ENCODE data around the gene DUS4L.

DNA sequence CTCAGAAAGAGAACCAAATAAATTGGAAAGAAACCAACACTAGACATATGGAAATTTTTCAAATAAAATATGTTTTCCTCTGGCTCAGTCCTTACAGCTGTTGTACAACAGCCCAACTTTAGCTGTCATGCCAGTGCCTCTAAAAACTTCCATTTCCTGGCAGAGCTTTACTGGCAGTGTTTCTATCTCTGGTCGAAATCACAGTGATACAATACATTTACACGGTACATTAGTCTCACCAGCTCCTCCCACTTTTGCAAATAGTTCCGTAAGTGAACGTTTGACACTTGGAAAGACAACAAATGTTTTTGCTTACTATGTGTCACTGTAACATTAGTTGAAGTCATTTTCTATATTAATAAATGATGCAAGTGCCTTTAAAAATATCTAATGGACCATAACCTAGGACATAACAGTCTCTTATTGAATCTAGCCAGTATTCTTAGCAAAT is 46.1 kb downstream of the DUS4L start:
- TF ChIP-seq, protein P1, sequence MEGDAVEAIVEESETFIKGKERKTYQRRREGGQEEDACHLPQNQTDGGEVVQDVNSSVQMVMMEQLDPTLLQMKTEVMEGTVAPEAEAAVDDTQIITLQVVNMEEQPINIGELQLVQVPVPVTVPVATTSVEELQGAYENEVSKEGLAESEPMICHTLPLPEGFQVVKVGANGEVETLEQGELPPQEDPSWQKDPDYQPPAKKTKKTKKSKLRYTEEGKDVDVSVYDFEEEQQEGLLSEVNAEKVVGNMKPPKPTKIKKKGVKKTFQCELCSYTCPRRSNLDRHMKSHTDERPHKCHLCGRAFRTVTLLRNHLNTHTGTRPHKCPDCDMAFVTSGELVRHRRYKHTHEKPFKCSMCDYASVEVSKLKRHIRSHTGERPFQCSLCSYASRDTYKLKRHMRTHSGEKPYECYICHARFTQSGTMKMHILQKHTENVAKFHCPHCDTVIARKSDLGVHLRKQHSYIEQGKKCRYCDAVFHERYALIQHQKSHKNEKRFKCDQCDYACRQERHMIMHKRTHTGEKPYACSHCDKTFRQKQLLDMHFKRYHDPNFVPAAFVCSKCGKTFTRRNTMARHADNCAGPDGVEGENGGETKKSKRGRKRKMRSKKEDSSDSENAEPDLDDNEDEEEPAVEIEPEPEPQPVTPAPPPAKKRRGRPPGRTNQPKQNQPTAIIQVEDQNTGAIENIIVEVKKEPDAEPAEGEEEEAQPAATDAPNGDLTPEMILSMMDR (conservative IDR thresholded peaks at IDR 0.05; ENCODE audit: low read depth, low read length), result no peak
- TF ChIP-seq EZH2phosphoT487 (IDR thresholded peaks at IDR 0.05; ENCODE audit: borderline replicate concordance, low read length), result no peak
- no peak for TF ChIP-seq EZH2 (IDR thresholded peaks at IDR 0.05; ENCODE audit: low read length, unreplicated experiment)
